ENCODE measurements around the gene DUSP7. TPM values are rescaled to one million over a fixed set of nuclear protein-coding genes. Genes with fewer than 3 reads are reported as not detected.

The DUSP7 gene
- total and polyA plus RNA-seq, 5 experiments from 2014 or later = 1.8 to 29.0 (median 4.6) TPM

DNA sequence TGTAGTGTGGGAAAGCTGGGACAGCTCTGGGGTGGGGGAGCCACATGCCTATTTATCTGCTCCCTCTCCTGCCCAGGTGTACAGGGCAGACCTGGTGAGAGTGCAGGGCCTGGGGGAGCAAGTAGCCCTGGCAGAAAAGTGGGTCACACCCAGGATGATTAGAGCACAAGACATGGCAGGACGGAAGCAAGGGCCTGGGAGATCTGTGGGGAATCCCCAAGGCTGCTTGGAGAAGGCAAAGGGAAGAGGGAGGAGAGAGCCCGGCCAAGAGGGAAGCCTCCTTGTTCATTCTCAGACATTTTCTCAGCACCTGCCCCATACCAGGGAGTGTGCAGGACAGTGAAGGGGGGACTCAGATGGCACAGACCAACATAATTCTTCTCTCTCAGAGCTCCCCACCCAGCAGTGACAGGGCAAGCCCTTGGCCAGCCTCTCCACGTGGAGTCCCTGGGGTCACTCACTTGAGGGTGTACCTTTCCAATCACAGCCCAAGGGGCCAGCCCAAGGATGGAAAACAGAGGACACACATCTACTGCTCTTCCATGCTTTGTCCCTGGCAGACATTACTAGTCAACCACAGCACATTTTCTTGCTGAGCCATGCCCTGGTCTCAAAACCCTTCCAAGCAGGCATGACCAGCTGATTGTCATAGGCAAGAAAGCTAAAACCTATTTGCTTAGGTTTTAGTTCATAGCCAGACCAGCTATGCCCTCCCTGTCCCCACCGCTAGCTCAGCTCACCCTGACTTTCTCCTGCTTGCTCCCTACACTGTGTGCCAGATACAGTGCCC lies 4.9 kb upstream of the DUSP7 start:
- Mint-ChIP-seq H3K9me3 (no peaks in the 10 kb centered on the region), H3K36me3 (no peaks in the 10 kb centered on the region), H3K4me3 (no peak overlapping the region), H3K4me1 (peaks cover 0 to 14% (median 12%) of the 10 kb centered on the region in 4 donors), H3K27ac (peak overlapping the region in 2 of 10 donors; percentile 35 to 62), H3K27me3 (no peaks in the 10 kb centered on the region)
- POLR2A ChIA-PET = interaction anchor here (0.6 kb wide), 1 partner anchor 492 kb away, joined by 4 read pairs; no protein-coding TSS in a partner anchor
- DNase-seq (no peak), ATAC-seq (no peak)

GRCh38 chr3:52059781-52060180 lies 3.4 kb upstream of the DUSP7 start:
- Mint-ChIP-seq H3K4me1 (peaks cover 6 to 14% (median 12%) of the 10 kb centered on the region in 4 donors), H3K27ac (peak overlapping the region in 4 of 10 donors; percentile 7 to 79 (median 46)), H3K9me3 (no peaks in the 10 kb centered on the region), H3K27me3 (no peaks in the 10 kb centered on the region), H3K4me3 (peak overlapping the region in 1 of 10 donors; percentile 13), H3K36me3 (no peaks in the 10 kb centered on the region)
- ATAC-seq (no peak), DNase-seq (no peak)
- POLR2A ChIA-PET = interaction anchor here (1.1 kb wide), 1 partner anchor 8 kb away, joined by 4 read pairs; no protein-coding TSS in a partner anchor

GRCh38 chr3:52057812-52058495 lies 1.6 kb upstream of the DUSP7 start:
- POLR2A ChIA-PET = interaction anchor here (0.6 to 2.9 kb wide), 11 partner anchors 12 to 1821 kb away, joined by 3 to 27 read pairs (median 5); partner anchors contain the start of genes ACY1, DCAF1, POC1A and UQCC5
- H3K4me3 Mint-ChIP-seq = peak overlapping the region; percentile 69 to 95 (median 92)
- peaks cover 24 to 33% (median 28%) of the 10 kb centered on the region in 4 donors for H3K4me1 Mint-ChIP-seq
- H3K36me3 Mint-ChIP-seq = peaks cover 0 to 9% (median 0%) of the 10 kb centered on the region in 3 donors
- DNase-seq = peak in 1 of 10 donors; percentile 4
- ATAC-seq = no peak
- H3K9me3 Mint-ChIP-seq = no peaks in the 10 kb centered on the region
- no peaks in the 10 kb centered on the region for H3K27me3 Mint-ChIP-seq
- peak overlapping the region; percentile 66 to 95 (median 90) for H3K27ac Mint-ChIP-seq

- Mint-ChIP-seq H3K4me3 (peak overlapping the region; percentile 87 to 95 (median 92)), H3K4me1 (peaks cover 25 to 39% (median 34%) of the 10 kb centered on the region in 4 donors), H3K27ac (peak overlapping the region; percentile 85 to 98 (median 93)), H3K36me3 (peaks cover 0 to 10% (median 0%) of the 10 kb centered on the region in 3 donors), H3K9me3 (no peaks in the 10 kb centered on the region), H3K27me3 (no peaks in the 10 kb centered on the region)
- ATAC-seq (peak; percentile 81 to 87), DNase-seq (peak; percentile 92 to 100 (median 99))
- POLR2A ChIA-PET = interaction anchor here (0.6 to 3.3 kb wide), 20 partner anchors 9 to 1820 kb away, joined by 3 to 27 read pairs (median 4); partner anchors contain the start of genes ACY1, DCAF1, PARP3 and POC1A
Observed at GRCh38 chr3:52056968-52057811, 819 bp upstream of the DUSP7 start.

DNA sequence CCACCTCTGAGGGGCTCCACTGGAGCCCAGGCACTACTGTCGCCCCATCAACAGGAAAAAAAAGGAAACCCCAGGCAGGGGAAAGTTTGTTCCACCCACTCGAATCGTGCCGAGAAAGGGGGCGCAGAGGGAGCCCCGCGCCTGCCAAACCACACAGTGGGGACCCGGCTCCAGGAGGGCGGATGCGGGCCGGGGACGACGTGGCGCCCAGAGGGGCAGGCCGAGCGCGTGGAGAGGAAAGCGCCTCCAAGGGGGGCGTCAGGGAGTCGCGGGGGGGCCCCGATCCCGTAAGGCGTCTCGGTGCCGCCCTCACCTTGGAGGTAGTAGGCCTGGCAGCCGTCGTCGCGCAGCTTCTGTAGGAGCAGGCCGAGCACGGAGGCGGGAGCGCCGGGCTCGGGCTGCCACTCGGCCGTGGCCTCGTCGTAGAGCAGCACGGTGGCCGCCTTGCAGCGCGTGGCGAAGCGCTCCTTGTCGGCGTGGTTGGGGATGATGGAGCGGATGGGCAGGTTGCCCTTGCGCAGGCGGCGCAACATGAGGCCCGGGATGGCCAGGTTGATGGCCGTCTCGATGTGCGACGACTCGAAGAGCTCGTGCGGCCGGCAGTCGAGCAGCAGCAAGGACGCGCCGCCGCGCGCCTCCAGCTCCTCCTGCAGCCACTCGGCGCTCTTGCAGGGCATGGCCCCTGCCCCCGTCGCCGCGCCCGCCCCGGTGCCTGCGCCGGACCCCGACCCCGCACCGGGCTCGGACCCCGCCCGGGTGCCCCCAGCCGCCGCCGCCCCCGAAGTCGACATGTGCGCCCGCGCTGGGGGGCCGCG lies 627 bp downstream of the DUSP7 start:
- POLR2A ChIA-PET = interaction anchor here (0.6 to 3.3 kb wide), 20 partner anchors 10 to 1763 kb away, joined by 3 to 27 read pairs (median 4); partner anchors contain the start of genes ACY1, ALAS1, IFRD2 and PARP3
- peak; percentile 25 to 68 (median 46) for DNase-seq
- H3K27ac Mint-ChIP-seq = peak overlapping the region; percentile 60 to 94 (median 86)
- H3K36me3 Mint-ChIP-seq = peaks cover 0 to 23% (median 3%) of the 10 kb centered on the region in 3 donors
- no peaks in the 10 kb centered on the region for H3K27me3 Mint-ChIP-seq
- peak overlapping the region; percentile 85 to 94 (median 90) for H3K4me3 Mint-ChIP-seq
- peaks cover 28 to 52% (median 47%) of the 10 kb centered on the region in 4 donors for H3K4me1 Mint-ChIP-seq
- peak; percentile 9 to 17 for ATAC-seq
- no peaks in the 10 kb centered on the region for H3K9me3 Mint-ChIP-seq

DNA sequence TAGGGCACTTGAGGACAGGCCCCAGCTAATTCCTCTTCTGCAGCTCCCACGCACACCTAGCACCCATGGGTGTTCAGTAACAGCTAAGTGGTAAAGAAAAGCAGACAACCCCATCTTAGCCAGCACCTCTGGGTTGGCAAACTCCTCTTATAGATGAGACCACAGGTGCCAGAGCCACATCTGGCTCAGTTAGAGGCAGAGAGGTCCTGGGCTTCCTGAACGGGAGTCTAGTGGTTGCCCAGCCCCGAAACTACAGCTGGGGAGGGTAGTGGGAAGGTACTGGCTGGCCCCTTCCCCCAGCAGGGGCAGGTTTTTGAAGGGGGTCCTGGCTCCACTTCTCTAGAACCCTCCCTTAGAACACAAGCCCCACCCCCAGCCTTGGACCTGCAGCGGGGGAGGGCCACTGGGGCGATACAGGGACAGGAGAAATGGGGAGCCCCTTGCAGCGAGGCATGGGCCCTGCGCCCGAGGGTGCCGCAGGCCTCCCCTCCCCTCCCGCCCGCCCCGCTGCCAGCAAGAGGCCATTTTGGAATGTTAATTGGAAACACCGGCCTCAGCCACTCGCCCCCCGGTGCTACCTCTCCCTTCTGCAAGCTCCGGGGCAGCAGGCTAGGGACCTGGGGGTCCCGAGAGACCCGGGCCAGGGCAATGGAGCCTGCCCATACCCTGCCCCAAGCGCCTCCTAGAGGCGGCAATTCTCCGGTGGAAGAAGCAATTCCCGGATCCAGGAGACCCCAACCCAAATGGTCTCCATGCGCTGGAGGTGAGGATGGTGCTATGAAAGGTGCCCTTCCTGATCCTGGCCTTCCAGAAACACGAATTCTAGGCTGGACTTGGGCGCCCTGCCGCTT lies 1.5 kb downstream of the DUSP7 start:
- ATAC-seq = no peak

DNA sequence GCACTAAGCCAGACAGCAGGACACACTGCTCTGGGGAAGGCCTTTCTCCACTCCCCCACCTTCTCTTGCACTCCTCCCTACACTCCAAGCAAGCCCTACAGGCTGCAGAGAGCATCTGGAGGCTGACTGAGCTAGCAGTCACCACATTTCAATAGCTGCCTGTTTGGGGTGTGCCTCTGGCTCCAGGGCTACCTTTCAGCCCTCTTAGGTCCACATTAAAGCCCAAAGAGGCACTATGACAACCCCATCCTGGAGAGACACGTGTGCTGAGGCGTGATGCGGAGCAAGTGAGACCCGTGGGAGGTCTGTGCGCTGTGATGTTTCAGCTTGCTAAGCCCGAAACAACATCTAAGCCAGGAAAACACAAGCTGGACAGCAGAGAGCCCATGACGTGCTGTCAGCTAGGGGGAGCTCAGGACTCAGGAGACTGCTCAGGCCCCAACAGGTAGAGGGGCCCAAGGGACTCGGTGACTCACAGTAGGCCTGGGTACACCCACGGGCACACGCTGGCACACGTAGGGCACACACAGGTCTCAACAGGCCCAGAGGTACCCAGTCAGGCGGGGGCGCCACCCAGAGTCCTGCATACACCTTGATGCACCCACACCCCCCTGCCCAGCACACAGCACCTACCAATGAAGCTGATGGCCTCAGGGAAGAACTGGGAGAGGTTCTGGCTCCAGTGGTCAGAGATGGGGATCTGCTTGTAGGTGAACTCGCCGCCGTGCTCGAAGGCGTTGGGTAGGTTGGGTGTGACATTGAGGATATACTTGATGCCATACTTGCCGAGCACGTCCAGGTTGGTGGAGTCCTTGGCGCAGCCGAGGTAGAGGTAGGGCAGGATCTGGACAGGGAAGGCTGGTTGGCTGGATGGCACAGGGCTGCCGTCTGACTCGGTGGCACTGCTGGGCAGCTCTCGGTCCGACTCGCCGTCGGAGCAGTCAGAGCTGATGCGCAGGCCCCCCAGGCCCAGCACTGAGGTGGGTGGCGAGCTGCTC lies 2.8 kb downstream of the DUSP7 start:
- H3K27ac Mint-ChIP-seq = peak overlapping the region; percentile 86 to 97 (median 94)
- no peaks in the 10 kb centered on the region for H3K9me3 Mint-ChIP-seq
- POLR2A ChIA-PET = interaction anchor here (0.7 to 3.3 kb wide), 11 partner anchors 9 to 234 kb away, joined by 3 to 26 read pairs (median 3); partner anchors contain the start of genes ACY1, GLYCTK and RPL29
- DNase-seq = peak in 5 of 10 donors; percentile 13 to 67 (median 37)
- H3K27me3 Mint-ChIP-seq = no peaks in the 10 kb centered on the region
- H3K36me3 Mint-ChIP-seq = peaks cover 0 to 43% (median 4%) of the 10 kb centered on the region in 3 donors
- H3K4me1 Mint-ChIP-seq = peaks cover 30 to 65% (median 63%) of the 10 kb centered on the region in 4 donors
- no peak for ATAC-seq
- peak overlapping the region; percentile 79 to 94 (median 88) for H3K4me3 Mint-ChIP-seq

More for the DNA sequence above, 1.5 kb downstream of the DUSP7 start:
- Mint-ChIP-seq H3K4me3 (peak overlapping the region; percentile 85 to 94 (median 90)), H3K27me3 (no peaks in the 10 kb centered on the region), H3K9me3 (no peaks in the 10 kb centered on the region), H3K27ac (peak overlapping the region; percentile 86 to 97 (median 94)), H3K36me3 (peaks cover 0 to 32% (median 4%) of the 10 kb centered on the region in 3 donors), H3K4me1 (peaks cover 28 to 57% (median 53%) of the 10 kb centered on the region in 4 donors)
- POLR2A ChIA-PET = interaction anchor here (1.0 to 3.3 kb wide), 8 partner anchors 9 to 197 kb away, joined by 3 to 26 read pairs (median 4); partner anchors contain the start of genes ACY1 and RPL29
- DNase-seq = peak in 3 of 10 donors; percentile 16 to 28 (median 25)

DNA sequence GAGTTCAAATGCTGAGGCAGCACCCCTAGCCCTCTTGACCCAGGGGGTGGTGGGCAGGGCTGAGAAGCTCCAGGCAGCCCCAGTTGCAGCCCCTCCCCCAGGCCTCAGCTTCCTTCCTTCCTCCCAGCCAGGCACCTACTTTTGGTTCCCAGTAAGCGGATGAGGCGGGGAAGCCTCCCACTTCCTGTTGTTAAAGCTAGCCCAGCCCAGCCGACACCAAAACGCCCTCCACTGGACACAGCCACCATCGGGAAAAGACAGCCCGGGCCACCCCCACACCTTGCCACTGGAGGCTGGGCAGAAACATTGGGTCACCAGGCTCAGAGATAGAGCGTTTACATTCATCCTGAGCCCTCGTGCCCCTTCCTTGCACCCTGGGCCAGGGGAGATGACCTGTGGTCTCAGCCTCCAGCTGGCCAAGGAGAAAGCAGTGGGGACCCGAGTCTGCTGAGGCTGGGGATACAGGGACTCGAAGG lies 3.5 kb downstream of the DUSP7 start:
- H3K27me3 Mint-ChIP-seq = no peaks in the 10 kb centered on the region
- H3K9me3 Mint-ChIP-seq = no peaks in the 10 kb centered on the region
- H3K36me3 Mint-ChIP-seq = peaks cover 0 to 43% (median 4%) of the 10 kb centered on the region in 3 donors
- POLR2A ChIA-PET = interaction anchor here (0.6 to 1.8 kb wide), 8 partner anchors 8 to 129 kb away, joined by 3 to 10 read pairs (median 3); partner anchors contain the start of genes ACY1 and RPL29
- peak overlapping the region; percentile 79 to 94 (median 88) for H3K4me3 Mint-ChIP-seq
- H3K27ac Mint-ChIP-seq = peak overlapping the region; percentile 86 to 97 (median 94)
- peaks cover 33 to 69% (median 63%) of the 10 kb centered on the region in 4 donors for H3K4me1 Mint-ChIP-seq
- peak in 5 of 10 donors; percentile 20 to 37 (median 30) for DNase-seq
- no peak for ATAC-seq

DNA sequence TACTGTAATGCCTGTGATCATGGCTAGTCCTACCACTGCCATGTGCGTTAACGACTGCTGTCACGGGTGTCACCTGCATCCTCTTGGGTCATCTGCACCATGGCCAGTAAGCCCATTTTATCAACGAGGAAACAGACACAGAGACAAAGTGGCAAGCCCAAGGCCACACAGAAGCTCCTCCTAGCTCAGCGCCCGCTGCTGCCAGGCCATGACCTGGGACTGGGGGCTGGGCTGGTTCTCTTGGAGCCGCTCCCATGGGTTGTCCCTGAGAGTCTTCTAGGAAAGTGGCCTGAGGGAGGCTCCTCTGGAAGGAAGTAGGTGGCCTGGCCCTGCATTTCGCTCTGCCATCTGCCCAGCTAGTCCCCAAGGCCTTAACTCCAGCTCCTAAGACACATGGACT lies 4.9 kb downstream of the DUSP7 start:
- Mint-ChIP-seq H3K4me3 (peak overlapping the region; percentile 79 to 94 (median 88)), H3K9me3 (no peaks in the 10 kb centered on the region), H3K27ac (peak overlapping the region; percentile 86 to 97 (median 94)), H3K27me3 (no peaks in the 10 kb centered on the region), H3K36me3 (peaks cover 0 to 43% (median 4%) of the 10 kb centered on the region in 3 donors), H3K4me1 (peaks cover 28 to 69% (median 63%) of the 10 kb centered on the region in 4 donors)
- POLR2A ChIA-PET = interaction anchor here (1.3 to 1.6 kb wide), 2 partner anchors 9 to 10 kb away, joined by 4 to 9 read pairs; no protein-coding TSS in a partner anchor
- DNase-seq (no peak), ATAC-seq (no peak)

All from naive thymus-derived CD8-positive, alpha-beta T cell (primary cell).